Peyer's patch (tissue), 4 donors: ENCODE data around the gene MARK3. TPM values are rescaled to one million over a fixed set of nuclear protein-coding genes. Genes with fewer than 3 reads are reported as not detected.

Experiments used
- DNase-seq, 3 donors: peaks; one replicate each; pipeline ENCODE4 v3.0.0-alpha.2; 2017 to 2019
- H3K27ac ChIP-seq, 4 donors: fragments of 200-600 bp; sonication (generic); one replicate each; pipeline ENCODE4 v1.5.1; 2016 to 2019
- H3K27me3 ChIP-seq, 2 donors: fragments of 200-600 bp; sonication (generic); one replicate each; pipeline ENCODE4 v1.5.1; 2019
- H3K36me3 ChIP-seq, 3 donors: fragments of 200-600 bp; sonication (generic); one replicate each; pipeline ENCODE4 v1.5.1; 2016 to 2019
- H3K4me1 ChIP-seq, 4 donors: fragments of 200-600 bp; sonication (generic); one replicate each; pipeline ENCODE4 v1.5.1; 2016 to 2019
- H3K4me3 ChIP-seq, 4 donors: fragments of 200-600 bp; sonication (generic); 1 replicate in 3 of 4; 2 replicates in 1 of 4; pipeline ENCODE4 v1.5.1; 2016 to 2019; ENCODE audit warnings: mild to moderate bottlenecking in 1 of 4
- H3K9me3 ChIP-seq, 4 donors: fragments of 200-600 bp; sonication (generic); one replicate each; pipeline ENCODE4 v1.5.1; 2016 to 2019; ENCODE audit warnings: mild to moderate bottlenecking in 1 of 4
- POLR2A ChIP-seq, 2 donors: fragments of 450-650 bp; IDR thresholded peaks; one replicate each; pipeline ENCODE4 v1.5.1; 2017; ENCODE audit warnings: antibody characterized with exemption in 2 of 2, mild to moderate bottlenecking in 2 of 2, moderate library complexity in 2 of 2
- total RNA-seq, 4 donors: library from RNA; depleted of rRNA; stranded (reverse); fragments of >200 nt; gene quantifications; one replicate each; pipeline ENCODE4 v1.1.0, GENCODE V29; 2016
- TF ChIP-seq, protein P1 (sequence below), 6 experiments: fragments of 450-650 bp in 4 of 6; fragments of 200-600 bp in 2 of 6; sonication (generic) in 1 of 6; IDR thresholded peaks; one replicate each; pipeline ENCODE4 v1.5.1; 2017 to 2019; ENCODE audit warnings: antibody characterized with exemption in 6 of 6, mild to moderate bottlenecking in 3 of 6, moderate library complexity in 1 of 6

Gene MARK3
- total RNA-seq, 4 donors from 2014 or later: 76.0 to 196 (median 99.5) TPM

GRCh38 chr14:103463149-103463548, 77.9 kb downstream of the MARK3 start:
- Histone ChIP-seq H3K4me1 (no peaks in the 10 kb centered on the region), H3K36me3 (peaks cover 0 to 66% (median 0%) of the 10 kb centered on the region in 3 donors), H3K27ac (no peak overlapping the region), H3K4me3 (no peak overlapping the region), H3K9me3 (no peaks in the 10 kb centered on the region), H3K27me3 (no peaks in the 10 kb centered on the region)
- no peak for DNase-seq
- TF ChIP-seq POLR2A (IDR thresholded peaks at IDR 0.05): no peak
- TF ChIP-seq, protein P1, sequence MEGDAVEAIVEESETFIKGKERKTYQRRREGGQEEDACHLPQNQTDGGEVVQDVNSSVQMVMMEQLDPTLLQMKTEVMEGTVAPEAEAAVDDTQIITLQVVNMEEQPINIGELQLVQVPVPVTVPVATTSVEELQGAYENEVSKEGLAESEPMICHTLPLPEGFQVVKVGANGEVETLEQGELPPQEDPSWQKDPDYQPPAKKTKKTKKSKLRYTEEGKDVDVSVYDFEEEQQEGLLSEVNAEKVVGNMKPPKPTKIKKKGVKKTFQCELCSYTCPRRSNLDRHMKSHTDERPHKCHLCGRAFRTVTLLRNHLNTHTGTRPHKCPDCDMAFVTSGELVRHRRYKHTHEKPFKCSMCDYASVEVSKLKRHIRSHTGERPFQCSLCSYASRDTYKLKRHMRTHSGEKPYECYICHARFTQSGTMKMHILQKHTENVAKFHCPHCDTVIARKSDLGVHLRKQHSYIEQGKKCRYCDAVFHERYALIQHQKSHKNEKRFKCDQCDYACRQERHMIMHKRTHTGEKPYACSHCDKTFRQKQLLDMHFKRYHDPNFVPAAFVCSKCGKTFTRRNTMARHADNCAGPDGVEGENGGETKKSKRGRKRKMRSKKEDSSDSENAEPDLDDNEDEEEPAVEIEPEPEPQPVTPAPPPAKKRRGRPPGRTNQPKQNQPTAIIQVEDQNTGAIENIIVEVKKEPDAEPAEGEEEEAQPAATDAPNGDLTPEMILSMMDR (IDR thresholded peaks at IDR 0.05): no peak

DNA sequence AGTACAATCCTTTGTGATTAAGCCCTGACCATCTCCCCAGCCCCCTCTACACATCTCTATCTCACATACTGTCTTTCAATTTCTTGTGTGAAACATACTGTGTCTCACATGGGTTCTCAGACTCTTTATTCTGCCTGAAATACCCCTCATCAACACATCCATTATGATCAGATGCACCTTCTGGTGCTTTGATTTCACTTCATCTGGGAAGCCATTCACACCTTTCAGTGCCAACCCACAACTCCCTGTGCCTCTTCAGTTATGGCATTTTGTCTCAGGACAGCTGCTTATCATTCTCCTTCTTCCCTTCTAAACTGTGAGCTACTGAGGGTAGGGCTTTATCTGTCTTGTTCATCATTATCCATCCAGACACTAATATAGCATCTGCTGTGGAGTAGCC, 78.6 kb downstream of the MARK3 start:
- H3K27me3 ChIP-seq: no peaks in the 10 kb centered on the region
- no peaks in the 10 kb centered on the region for H3K9me3 ChIP-seq
- H3K4me1 ChIP-seq: no peaks in the 10 kb centered on the region
- peaks cover 0 to 73% (median 0%) of the 10 kb centered on the region in 3 donors for H3K36me3 ChIP-seq
- no peak overlapping the region for H3K27ac ChIP-seq
- no peak overlapping the region for H3K4me3 ChIP-seq
- no peak for TF ChIP-seq POLR2A (IDR thresholded peaks at IDR 0.05)
- TF ChIP-seq, protein P1 (IDR thresholded peaks at IDR 0.05): no peak
- no peak for DNase-seq

DNA sequence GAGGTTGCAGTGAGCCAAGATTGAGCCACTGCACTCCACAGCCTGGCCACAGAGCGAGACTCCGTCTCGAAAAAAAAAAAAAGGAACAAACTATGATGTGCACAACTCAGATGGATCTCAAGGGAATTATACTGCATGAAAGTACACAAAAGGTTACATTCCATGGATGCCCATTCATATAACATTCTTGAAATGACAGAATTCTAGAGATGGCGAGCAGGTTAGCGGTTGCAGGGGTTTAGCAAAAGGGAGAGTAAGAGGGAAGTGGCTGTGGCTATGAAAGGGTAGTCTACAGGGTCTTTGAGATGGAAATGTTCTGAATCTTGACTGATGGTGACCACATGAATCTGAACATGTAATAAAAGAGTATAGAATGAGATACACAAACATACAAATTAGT, 87.7 kb downstream of the MARK3 start:
- Histone ChIP-seq H3K9me3 (no peaks in the 10 kb centered on the region), H3K4me1 (no peaks in the 10 kb centered on the region), H3K27me3 (no peaks in the 10 kb centered on the region), H3K36me3 (peaks cover 0 to 94% (median 0%) of the 10 kb centered on the region in 3 donors), H3K4me3 (no peak overlapping the region), H3K27ac (no peak overlapping the region)
- DNase-seq: no peak
- TF ChIP-seq, protein P1 (IDR thresholded peaks at IDR 0.05): no peak
- TF ChIP-seq POLR2A (IDR thresholded peaks at IDR 0.05): no peak

- Histone ChIP-seq H3K36me3 (peaks cover 0 to 92% (median 0%) of the 10 kb centered on the region in 3 donors), H3K4me3 (no peak overlapping the region), H3K27ac (no peak overlapping the region), H3K27me3 (no peaks in the 10 kb centered on the region), H3K4me1 (no peaks in the 10 kb centered on the region), H3K9me3 (no peaks in the 10 kb centered on the region)
- no peak for DNase-seq
- no peak for TF ChIP-seq POLR2A (IDR thresholded peaks at IDR 0.05)
- TF ChIP-seq, protein P1 (IDR thresholded peaks at IDR 0.05): no peak
Observed at GRCh38 chr14:103474893-103475292, 89.7 kb downstream of the MARK3 start.

DNA sequence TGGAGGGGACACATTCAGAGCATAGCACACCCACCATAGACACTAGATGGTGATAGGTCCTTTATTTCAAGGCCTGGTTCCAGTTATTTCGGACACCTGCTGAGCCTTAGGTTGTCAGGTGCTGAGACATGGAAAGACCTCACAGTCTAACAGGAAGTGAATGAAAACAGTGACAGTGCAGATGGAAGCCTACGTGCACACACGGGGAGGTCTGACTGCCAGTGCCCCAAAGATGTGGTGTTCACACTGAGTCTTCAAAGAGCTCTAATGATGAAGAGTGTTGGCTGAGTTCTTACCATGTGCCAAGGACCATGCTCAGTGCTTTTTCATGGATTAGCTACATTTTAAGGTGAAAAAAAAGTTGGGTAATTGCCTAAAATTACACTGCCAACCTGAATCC, 90.8 kb downstream of the MARK3 start:
- Histone ChIP-seq H3K4me3 (no peak overlapping the region), H3K9me3 (no peaks in the 10 kb centered on the region), H3K4me1 (peaks cover 0 to 4% (median 0%) of the 10 kb centered on the region in 4 donors), H3K36me3 (peaks cover 0 to 93% (median 0%) of the 10 kb centered on the region in 3 donors), H3K27ac (no peak overlapping the region), H3K27me3 (no peaks in the 10 kb centered on the region)
- TF ChIP-seq POLR2A (IDR thresholded peaks at IDR 0.05): no peak
- TF ChIP-seq, protein P1 (IDR thresholded peaks at IDR 0.05): no peak
- DNase-seq: no peak

DNA sequence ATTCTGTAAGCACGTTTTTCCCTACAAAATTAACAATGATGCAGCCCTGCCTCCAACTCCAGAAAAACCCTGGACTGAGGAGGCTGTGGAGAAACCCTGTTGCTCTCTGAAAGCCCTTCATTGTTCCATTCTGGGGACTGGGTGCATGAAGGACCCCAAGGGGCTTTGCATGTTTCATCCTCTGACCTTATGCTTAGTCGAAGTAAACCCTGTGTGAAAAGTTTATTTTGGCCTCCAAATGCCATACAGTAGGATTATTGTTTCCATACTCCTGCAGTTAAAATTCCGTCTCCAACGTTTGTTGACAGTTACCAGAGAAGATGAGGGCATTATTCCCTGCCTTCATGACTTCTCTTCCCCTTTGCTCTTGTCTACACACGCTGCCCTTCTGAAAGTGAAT, 91.4 kb downstream of the MARK3 start:
- no peak for DNase-seq
- Histone ChIP-seq H3K4me1 (peaks cover 0 to 4% (median 0%) of the 10 kb centered on the region in 4 donors), H3K27me3 (no peaks in the 10 kb centered on the region), H3K9me3 (no peaks in the 10 kb centered on the region), H3K36me3 (peaks cover 0 to 93% (median 0%) of the 10 kb centered on the region in 3 donors), H3K4me3 (no peak overlapping the region), H3K27ac (no peak overlapping the region)
- TF ChIP-seq, protein P1 (IDR thresholded peaks at IDR 0.05): no peak
- TF ChIP-seq POLR2A (IDR thresholded peaks at IDR 0.05): no peak
